Non-pigmented ciliary epithelial cell (primary cell): ENCODE data around the gene ICE2.
"Not testable (repeated sequence)": the region's sequence is repeated elsewhere in the genome, so short reads cannot be mapped to it uniquely, and the experiment has no call there.

ENCODE experiments used
- DNase-seq: peaks from one replicate; pipeline ENCODE4 v3.0.0-alpha.2; 2010; ENCODE audit warnings: low read depth

Gene ICE2

DNA sequence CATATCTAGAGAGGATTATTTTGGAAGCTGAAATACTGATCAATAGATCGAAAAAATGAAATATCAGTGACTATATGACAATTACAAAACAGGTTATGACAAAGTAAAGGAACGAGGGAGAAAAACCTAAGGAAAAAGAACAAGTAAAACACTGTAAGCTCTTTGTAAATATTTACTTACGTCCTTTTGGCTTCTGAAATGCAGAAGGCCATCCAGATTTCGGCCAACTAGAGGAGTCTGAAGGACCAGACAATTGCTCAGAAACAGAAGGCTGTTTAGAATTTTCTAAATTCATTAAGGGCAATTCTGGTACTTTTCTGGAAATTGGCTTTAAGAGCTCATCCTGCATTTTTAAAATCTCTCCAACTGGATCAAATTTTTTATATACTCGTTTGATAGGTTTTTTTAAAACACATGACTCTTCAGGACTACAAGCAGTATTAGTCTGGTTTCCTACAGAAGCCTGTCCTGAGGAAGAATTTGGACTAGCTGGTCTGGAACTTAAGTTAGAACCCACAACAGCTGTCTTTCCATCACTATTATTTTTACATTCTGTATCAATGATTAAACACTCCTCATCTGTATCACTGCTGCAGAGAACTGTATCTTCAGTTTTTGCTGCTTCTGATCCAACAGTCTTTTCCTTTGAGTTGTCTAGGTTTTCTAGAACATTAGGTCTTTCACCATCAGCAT is 30.1 kb downstream of the ICE2 start:
- no peak for DNase-seq

DNA sequence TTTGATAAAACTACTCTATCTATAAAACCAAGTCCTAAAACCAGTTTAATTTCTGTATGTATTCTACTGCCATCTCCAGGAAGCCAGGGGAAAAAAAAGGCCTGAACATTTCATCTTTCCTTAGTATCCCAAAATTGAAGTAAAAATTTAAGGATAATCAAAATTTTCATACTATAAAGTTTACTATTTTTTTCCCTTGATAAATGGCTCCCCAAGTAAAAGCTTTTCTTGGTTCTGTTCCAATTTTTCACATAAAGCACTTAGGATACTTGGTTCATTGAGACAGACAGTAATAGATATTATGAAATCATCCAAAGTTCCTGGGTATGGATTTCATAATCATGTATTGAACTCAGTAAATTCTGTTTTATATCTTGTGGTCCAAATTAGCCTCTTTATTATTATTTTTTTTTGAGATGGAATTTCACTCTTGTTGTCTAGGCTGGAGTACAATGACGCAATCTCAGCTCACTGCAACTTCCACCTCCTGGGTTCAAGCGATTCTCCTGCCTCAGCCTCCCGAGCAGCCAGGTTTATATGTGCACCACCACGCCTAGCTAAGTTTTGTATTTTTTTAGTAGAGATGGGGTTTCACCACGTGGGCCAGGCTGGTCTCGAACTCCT is 34.5 kb downstream of the ICE2 start:
- DNase-seq, result no peak

DNA sequence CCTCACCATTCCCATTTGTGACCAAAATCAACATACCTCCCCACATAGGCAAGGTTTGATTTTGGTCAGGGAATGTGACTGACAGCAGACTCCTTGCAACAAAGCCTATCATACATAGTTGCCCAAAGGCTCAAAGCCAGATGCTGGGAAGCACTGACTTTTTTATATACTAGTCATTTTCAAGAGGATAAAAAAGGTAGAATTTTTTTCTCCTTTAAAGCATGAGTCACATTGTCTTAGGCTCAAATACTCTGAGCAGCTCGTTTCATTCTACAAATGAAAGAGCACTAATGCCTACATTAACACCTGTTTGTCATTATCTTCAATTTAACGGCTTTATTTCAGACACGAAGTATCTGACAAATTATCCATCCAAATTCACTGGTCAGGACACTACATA is 36.2 kb downstream of the ICE2 start:
- no peak for DNase-seq

DNA sequence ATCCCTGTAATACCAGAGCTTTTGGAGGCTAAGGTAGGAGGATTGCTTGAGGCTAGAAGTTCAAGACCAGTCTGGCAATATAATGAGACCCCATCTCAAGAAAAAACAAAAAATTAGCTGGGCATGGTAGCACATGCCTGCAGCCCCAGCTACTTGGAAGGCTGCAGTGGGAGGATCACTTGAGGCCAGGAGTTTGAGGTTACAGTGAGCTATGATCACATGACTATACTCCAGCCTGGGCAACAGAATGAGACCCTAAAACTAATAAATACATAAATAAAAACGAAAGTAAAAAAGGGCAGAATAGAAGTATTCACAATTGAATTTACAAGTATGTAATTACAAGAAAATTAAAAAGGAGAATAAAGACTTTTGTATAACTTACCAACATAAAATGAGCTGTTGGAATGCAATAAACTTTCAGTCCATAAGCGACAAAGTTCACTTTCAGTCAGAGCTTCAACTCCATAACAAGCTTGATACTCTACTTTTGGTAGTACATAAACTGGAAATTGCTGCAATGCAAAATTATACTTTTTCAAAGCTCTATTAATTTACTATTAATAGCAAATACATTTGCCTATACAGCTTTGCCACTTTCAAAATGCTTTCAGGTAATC is 36.8 kb downstream of the ICE2 start:
- DNase-seq, result no peak

DNA sequence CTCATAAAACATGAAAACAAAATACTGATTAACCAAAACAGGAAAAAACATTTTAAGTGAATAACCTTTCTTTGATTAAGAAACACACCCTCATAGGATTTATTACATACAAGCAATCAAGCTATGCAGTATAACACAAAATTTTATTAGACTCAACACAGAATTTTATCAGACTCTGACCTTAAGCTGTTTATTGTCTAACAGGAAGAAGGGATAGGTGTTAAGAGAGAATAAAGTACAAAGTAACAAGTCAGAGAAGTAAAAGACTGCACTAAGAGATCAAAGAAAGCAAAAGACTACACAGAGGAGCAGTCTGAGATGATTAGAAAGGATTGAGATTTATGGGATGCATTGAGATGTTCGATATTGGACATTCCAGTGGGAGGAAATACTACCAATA is 37.6 kb downstream of the ICE2 start:
- no peak for DNase-seq

DNA sequence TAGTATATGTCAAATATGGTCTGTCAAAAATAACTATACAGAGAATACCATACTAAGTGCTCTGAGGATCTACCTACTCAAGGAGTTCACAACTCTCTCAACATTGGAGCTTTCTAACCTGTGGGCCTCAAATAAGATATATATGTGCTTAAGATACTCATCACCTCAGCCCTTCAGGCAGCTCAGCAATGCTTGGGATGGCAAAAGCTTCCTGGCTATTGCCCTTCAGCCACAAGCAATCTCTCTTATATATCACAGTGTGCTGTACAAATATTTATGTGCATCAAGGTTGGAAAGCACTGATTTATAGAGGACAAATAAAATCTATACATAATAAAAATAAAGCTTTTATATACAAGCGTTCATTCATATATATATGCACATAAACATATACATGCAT is 40.3 kb downstream of the ICE2 start:
- DNase-seq, result no peak

DNA sequence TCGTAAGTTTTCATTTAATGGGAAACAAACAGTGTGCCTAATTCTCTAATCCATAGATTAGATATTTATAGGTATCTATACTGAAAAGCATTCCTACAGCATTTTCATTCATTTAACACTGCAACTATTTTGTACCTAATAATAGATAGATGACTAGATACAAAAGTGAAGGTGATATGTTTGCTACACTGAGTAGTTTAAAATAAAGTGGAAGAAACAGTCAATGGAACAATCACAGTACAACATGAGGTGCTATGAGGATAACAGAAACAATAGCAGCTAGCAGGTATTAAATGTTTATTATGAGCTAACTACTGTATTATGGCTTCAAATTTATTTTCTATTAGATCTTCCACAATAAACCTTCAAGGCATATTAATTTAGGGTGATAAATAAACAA is 50.0 kb downstream of the ICE2 start:
- no peak for DNase-seq

DNA sequence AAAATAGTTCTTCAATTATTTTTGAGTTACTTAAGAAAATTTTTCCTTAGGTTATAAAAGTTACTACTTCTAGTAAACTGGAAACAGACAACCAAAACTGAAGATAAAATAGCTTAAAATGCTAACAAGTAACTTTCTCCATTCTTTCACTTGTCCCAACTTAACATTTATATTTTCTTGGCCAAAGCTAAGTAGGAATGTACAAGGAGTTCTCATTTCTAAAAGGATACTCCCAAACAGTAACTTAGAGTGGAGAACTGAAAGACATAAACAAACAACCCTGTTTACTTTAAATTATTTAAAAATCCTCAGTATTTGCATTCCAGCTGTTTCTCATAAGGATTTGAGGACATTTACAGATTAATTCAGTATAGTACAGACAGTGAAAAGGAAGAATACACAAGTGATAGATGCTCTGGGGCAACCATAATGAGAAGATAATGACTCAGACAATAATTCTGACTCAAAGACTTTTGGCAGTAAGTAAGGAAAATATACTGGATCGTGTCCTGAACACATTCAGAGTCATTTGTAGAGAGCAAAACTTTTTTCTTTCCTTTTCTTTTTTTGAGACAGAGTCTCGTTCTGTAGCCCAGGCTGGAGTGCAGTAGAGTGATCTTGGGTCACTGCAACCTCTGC is 52.0 kb downstream of the ICE2 start:
- no peak for DNase-seq

DNA sequence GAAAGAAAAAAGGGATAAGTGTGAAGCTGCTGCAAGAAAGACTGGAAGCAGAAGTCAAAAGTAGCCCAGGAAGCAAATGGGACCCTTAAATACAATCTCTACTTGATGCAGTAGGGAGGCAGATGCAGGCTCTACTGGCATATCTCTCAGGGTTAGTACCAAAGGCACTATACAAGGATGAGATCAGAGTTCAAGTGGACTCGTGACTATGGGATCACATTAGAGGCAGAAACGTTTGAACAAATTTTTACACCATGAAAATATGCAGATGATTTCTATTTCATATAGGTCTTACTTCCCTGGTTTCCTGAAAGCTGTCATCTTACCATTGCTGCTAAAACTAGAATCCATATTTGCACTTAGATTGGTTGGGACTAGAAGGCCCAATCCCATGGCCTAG is 53.5 kb downstream of the ICE2 start:
- no peak for DNase-seq

DNA sequence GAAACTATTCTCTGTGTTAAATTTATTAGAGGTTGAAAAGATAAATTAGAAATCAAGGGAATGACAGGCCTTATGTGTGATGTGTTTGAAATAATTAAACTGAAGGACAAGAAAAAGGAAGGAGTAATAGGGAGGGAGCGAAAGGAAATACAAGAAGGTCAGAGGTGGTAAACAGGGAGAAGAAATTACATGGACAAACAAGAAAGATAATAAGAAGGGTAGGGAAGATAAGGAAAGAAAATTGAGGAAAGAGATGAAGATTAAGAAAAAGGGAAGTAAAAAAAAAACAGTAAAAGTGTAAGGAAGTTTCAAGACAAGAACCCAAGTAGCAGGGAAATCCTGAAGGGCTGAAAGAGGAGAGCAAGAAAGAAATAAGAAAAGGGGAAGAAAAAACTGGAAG is 54.9 kb downstream of the ICE2 start:
- DNase-seq, result no peak

DNA sequence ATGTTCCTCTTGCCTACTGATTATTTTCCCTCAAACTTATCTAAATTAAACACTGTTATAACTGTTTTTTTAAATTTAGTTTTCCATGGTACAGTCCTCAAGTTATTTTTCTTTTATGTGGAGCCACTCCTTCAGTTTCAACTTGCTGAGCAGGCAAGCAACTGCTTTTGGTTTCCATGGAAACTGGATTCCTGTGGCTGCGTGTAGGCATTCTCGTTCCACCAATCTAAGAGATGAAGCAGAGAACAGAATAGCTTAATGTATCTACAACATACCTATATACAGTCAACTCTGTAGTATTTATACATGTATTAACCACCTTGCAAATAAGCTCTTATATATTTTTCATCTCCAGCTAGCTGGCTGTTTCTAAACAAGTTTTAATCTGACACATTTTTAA is 55.4 kb downstream of the ICE2 start:
- DNase-seq, result peak; percentile 84

DNA sequence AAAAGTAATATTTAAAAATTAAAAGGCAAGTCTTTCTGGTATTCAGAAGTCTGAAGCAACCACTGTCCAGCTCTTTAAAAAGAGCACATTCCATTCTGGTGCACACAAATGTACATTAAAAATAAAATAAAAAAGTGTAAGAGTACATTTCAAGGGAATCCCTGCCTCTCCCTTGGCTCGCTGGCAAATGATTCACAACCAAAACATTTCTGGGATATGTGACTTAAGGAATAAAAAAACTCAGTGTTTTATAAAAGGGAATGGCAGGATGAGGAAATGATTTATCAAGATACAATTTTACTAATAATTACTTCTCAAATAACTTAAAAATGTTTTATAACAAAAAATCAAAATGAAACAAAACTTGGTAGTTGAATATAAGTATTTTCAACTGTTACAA is 57.4 kb downstream of the ICE2 start:
- DNase-seq, result no peak

DNA sequence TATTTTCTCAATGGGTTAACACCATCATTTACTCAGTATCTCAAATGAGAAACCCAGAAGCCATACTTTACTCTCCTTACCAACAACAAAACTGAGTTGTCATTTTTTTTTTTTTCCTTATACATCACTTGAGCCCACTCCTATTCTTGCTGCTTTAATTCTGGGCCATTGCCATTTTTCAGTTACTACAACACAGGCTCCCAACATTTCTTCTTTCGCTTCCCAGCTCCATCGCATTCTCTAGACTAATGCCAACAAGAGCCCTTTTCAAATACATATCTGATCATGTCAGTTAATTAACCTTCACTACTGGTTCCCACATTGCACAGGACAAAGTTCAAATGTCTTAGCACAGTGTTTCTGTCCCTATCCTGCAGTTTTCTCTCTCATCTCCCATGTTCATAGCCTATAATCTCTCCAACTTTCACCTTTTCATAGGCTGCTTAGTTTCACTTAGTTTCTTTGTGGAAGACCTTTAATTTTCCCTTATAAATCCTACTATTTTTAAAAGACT is 58.7 kb downstream of the ICE2 start:
- no peak for DNase-seq

DNA sequence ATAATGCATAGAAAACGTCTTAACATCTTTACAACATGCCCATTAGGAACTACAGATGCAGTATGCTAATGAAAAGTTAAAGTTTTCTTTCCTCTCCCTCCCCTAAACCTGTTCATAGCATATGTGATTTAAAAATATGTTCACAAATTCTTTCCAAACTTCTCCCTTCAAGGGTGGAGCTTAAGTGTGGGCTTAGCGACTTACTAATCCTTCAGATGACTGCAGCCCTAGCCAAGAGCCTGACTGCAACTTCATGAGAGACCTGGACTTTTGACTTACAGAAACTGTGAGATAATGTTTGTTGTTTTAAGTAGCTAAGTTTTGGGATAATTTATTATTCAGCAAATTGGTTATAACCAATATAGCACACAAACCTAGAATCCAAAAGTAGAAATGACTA is 59.2 kb downstream of the ICE2 start:
- DNase-seq, result no peak

DNA sequence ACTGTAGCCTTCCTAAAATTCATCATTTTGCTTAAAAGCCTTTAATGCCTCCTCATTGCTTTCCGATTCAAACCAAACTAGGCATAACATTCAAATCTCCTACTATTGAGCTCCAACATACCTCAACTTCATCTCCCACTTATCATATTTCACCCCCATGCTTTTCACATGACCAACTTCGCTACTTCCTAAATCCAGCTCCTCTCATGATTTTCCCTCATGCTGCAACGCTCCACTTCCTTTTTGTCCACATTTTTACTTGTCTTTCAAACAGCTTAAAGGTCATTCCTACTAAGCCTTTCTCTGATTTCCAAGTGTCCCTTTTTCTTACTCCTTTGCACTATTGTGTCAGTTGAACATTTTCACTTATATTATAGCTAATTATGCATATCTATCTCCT is 60.8 kb downstream of the ICE2 start:
- DNase-seq, result no peak

DNA sequence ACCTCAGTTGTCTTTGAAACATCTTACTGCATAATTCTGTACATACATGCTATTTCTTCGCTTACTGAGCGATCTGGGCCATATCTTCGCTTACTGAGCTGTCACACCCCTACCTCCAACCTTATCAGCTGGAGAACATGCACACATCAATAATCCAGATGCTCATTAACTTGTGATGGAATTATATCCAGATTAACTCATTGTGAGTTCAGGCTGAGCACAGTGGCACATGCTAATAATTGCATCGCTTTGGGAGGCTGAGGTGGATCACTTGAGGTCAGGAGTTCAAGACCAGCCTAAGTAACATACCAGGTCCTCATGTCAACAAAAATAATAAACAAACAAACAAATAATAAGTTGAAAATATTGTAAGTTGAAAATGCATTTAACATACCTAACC is 61.8 kb downstream of the ICE2 start:
- no peak for DNase-seq

DNA sequence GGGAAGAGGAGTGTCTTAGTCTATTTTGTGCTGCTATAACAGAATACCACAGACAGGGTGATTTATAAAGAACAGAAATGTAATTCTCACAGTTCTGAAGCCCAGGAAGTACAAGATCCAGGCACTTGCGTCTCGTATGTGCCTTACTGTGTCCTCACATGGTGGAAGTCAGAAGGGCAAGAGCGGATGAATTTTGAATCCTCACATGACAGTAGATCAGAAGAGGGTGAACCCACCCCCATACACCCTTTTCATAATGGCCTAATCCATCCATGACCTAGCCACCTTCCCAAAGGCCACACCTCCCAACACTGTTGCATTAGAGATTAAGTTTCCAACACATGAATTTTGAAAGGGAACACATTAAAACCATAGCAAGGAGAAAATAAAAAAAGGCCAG is 62.5 kb downstream of the ICE2 start:
- DNase-seq, result no peak

DNA sequence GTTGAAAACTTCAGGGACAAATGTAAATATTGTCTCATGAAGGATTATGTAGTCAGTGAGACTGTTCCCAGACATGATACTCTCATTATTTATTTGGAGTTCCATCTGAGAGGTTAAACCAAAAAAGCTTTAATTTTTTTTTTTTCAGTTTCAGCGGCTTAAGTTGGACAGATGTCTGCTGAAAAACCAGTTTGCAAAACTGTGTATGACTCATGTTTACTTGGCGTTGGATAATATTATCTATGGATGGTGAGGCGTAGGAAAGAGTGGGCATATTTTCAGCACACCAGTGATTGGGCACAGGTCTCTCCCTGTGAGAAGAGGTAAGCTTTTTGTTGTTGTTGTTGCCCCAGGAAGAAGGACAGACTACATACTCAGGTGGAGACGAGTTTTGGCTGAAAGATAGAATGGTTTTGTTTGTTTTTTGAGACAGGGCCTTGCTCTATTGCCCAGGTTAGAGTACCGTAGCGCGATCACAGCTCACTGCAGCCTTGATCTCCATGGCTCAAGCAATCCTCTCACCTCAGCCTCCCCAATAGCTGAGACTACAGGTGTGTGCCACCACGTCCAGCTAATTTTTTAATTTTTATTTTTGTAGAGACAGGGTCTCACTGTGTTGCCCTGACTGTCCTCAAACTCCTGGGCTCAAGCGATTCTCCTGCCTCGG is 64.8 kb downstream of the ICE2 start:
- no peak for DNase-seq

DNA sequence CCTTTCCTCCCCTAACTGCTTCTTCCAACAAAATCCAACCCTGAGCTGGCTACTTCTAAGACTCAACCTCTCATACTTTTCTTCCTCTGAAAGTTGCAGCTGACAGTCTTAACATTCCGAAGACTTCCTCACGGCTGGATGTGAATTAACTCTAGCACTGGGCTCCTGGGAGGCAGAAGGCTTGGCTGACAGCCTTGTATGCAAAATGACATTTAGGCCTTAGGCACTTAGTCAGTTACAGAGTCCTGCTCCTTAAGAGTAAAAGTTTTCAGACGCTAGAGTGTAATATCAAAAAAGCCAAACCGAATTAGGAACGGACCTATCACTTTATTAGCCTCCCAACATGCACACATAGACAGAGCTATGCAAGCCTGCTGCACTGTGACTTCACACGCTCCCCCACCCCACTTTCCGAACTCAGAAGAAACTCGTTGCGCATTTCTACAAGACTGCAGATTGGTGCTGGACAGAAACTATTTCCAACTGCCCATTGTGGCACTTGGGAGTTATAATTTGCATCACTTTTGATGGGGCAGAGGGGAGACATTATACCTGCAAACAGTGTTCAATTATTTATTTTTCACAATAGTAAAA is 65.6 kb downstream of the ICE2 start:
- no peak for DNase-seq

DNA sequence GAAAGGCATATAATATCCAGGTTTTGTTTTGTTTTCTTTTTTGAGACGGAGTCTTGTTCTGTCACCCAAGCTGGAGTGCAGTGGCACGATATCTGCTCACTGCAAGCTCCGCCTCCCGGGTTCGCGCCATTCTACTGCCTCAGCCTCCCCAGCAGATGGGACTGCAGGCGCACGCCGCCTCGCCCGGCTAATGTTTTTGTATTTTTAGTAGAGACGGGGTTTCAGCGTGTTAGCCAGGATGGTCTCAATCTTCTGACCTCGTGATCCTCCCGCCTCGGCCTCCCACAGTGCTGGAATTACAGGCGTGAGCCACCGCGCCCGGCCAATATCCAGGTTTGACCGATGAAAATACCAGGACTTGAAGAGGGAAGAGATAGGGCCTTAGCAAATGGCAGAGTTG is 66.1 kb downstream of the ICE2 start:
- not testable (repeated sequence) for DNase-seq

DNA sequence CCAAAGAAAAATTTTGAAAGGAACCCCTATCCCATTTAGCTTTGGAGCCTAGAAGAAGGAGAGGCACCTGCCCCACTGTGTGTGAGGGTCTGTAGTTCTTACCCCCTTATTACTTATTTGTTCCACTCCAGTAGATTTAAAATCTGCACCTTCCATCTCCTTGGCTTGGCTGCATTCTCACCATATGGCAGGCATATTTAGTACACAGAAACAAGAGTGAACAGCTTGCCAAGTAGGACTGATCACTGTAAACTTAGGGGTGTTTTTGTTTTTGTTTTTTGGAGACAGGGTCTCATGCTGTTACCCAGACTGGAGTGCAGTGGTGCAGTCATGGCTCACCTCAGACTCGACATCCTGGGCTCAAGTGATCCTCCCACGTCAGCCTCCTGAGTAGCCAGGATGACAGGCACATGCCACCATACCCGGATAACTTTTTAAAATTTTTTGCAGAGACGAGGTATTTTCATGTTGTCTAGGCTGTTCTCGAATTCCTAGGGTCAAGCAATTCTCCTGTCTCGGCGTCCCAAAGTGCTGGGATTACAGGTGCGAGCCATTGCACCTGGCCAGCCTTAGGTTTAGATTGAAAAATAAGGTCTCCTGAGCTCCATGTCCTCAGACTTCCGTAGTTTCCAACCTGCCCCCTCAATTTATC is 67.0 kb downstream of the ICE2 start:
- DNase-seq, result no peak

DNA sequence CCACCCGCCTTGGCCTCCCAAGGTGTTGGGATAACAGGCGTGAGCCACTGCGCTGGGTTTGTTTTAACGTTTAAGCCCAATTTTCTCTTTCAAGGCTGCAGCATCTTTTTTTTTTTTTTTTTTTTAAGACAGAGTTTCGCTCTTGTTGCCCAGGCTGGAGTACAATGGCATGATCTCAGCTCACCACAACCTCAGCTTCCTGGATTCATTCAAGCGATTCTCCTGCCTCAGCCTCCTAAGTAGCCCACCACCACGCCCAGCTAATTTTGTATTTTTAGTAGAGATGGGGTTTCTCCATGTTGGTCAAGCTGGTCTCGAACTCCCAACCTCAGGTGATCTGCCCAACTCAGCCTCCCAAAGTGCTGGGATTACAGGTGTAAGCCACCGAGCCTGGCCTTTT is 68.6 kb downstream of the ICE2 start:
- not testable (repeated sequence) for DNase-seq
